OCI-LY3 (cell line): Measurements from ENCODE around the gene EYA2.
A peak's percentile ranks its signal among the peaks of the same experiment; 100 is the strongest.

Source experiments
- H2AFZ ChIP-seq: fragments of 200-600, 300-600 bp; shearing (Covaris generic); 2 replicates; pipeline ENCODE4 v1.6.0; 2014; ENCODE audit warnings: antibody characterized with exemption, low read depth, low read length
- H3K27ac ChIP-seq: fragments of 200-600, 300-600 bp; sonication (generic); 2 replicates; pipeline ENCODE4 v1.5.1; 2014; ENCODE audit warnings: mild to moderate bottlenecking, low read length, moderate library complexity, mixed read lengths
- H3K27me3 ChIP-seq: fragments of 200-600, 300-600 bp; sonication (generic); 2 replicates; pipeline ENCODE4 v1.6.1; 2014; ENCODE audit warnings: low read depth, low read length, mixed read lengths
- H3K36me3 ChIP-seq: fragments of 200-600, 300-600 bp; sonication (generic); replicated peaks from 2 replicates; pipeline ENCODE3; 2014; ENCODE audit warnings: low read depth, low read length, mixed read lengths
- H3K4me1 ChIP-seq: fragments of 300-600, 200-600 bp; sonication (generic); 2 replicates; pipeline ENCODE4 v1.6.1; 2014; ENCODE audit warnings: low read length, mixed read lengths
- H3K4me2 ChIP-seq: fragments of 200-600, 300-600 bp; sonication (generic); 2 replicates; pipeline ENCODE4 v1.6.1; 2014; ENCODE audit warnings: low read length, mixed read lengths
- H3K4me3 ChIP-seq: fragments of 300-600, 200-600 bp; sonication (generic); 2 replicates; pipeline ENCODE4 v1.5.1; 2014; ENCODE audit warnings: antibody characterized with exemption, mild to moderate bottlenecking, low read length, moderate library complexity
- H3K79me2 ChIP-seq: fragments of 300-600, 200-600 bp; shearing (Covaris generic); 2 replicates; pipeline ENCODE4 v1.6.1; 2014; ENCODE audit warnings: mild to moderate bottlenecking, low read length, mixed read lengths
- H3K9ac ChIP-seq: fragments of 300-600, 200-600 bp; shearing (Covaris generic); 2 replicates; pipeline ENCODE4 v1.6.0; 2014; ENCODE audit warnings: mild to moderate bottlenecking, low read length, moderate library complexity
- H3K9me3 ChIP-seq: fragments of 200-600, 300-600 bp; shearing (Covaris generic); 2 replicates; pipeline ENCODE4 v1.6.1; 2014; ENCODE audit warnings: low read length, mixed read lengths; ENCODE audit not compliant: insufficient read depth
- H4K20me1 ChIP-seq: fragments of 200-600, 300-600 bp; sonication (generic); 2 replicates; pipeline ENCODE4 v1.6.1; 2016; ENCODE audit warnings: low read length, mixed read lengths; ENCODE audit not compliant: insufficient read depth
- EZH2phosphoT487 ChIP-seq: fragments of 200-600 bp; shearing (Covaris generic); IDR thresholded peaks from 2 replicates; pipeline ENCODE4 v1.6.1; 2018; ENCODE audit warnings: antibody characterized with exemption, mixed run types, low read depth
- TF ChIP-seq, protein P1 (sequence below): fragments of 200-600, 300-600 bp; sonication (generic); IDR thresholded peaks from 2 replicates; pipeline ENCODE4 v1.5.1; 2014; ENCODE audit warnings: antibody characterized with exemption, low read length, low read depth

Gene EYA2

DNA sequence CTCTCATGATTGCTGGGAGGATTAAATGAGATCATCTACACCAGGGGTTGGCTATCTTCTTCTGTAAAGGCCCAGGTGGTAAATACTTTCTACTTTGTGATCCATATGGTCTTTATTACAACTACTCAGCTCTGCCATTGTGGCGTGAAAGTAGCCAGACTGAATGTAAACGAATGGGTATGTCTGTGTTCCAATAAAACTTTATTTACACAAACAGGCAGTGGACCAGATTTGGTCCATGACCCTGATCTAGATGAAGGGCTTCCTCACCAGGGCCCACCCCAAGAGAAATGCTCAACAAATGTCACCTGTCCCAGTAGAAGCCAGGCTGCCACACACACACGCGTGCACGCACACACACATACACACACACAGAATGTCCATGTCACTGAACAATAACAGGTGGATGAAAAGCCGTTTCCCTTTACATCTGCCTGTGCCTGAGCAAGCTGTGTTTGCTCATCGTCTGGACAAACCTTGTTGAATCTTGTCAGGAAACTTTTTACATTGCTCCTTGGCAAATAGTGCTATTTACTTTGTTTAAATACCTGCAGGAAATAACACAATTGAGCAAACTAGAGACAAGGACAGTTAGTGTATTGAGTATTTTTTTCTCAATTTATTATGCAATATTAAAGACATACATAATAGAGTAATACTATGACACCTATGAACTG is 114.3 kb downstream of the EYA2 start:
- H3K36me3 ChIP-seq, result no peaks in the 10 kb centered on the region

GRCh38 chr20:47009784-47010183 is 115.1 kb downstream of the EYA2 start:
- Histone ChIP-seq H3K9me3 (no peaks in the 10 kb centered on the region), H3K4me3 (no peak overlapping the region), H3K27ac (no peak overlapping the region), H3K36me3 (no peaks in the 10 kb centered on the region), H4K20me1 (no peaks in the 10 kb centered on the region), H2AFZ (no peak overlapping the region), H3K4me1 (no peaks in the 10 kb centered on the region), H3K27me3 (peaks cover 13% of the 10 kb centered on the region; the same call in 1 of the 2 replicates), H3K4me2 (no peak overlapping the region), H3K79me2 (no peaks in the 10 kb centered on the region), H3K9ac (no peak overlapping the region)
- no peak for TF ChIP-seq EZH2phosphoT487
- TF ChIP-seq, protein P1, sequence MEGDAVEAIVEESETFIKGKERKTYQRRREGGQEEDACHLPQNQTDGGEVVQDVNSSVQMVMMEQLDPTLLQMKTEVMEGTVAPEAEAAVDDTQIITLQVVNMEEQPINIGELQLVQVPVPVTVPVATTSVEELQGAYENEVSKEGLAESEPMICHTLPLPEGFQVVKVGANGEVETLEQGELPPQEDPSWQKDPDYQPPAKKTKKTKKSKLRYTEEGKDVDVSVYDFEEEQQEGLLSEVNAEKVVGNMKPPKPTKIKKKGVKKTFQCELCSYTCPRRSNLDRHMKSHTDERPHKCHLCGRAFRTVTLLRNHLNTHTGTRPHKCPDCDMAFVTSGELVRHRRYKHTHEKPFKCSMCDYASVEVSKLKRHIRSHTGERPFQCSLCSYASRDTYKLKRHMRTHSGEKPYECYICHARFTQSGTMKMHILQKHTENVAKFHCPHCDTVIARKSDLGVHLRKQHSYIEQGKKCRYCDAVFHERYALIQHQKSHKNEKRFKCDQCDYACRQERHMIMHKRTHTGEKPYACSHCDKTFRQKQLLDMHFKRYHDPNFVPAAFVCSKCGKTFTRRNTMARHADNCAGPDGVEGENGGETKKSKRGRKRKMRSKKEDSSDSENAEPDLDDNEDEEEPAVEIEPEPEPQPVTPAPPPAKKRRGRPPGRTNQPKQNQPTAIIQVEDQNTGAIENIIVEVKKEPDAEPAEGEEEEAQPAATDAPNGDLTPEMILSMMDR, result no peak

More for the DNA sequence above, 114.3 kb downstream of the EYA2 start:
- Histone ChIP-seq H3K9ac (no peak overlapping the region), H3K27ac (no peak overlapping the region), H3K27me3 (peaks cover 10% of the 10 kb centered on the region; the same call in 1 of the 2 replicates), H3K79me2 (no peaks in the 10 kb centered on the region), H4K20me1 (no peaks in the 10 kb centered on the region), H3K4me2 (no peak overlapping the region), H3K4me1 (no peaks in the 10 kb centered on the region), H3K4me3 (no peak overlapping the region), H2AFZ (no peak overlapping the region), H3K9me3 (no peaks in the 10 kb centered on the region)
- TF ChIP-seq, protein P1, result no peak
- no peak for TF ChIP-seq EZH2phosphoT487

GRCh38 chr20:47011984-47012383 is 117.3 kb downstream of the EYA2 start:
- Histone ChIP-seq H3K4me2 (no peak overlapping the region), H3K9ac (no peak overlapping the region), H3K36me3 (no peaks in the 10 kb centered on the region), H3K9me3 (no peaks in the 10 kb centered on the region), H2AFZ (no peak overlapping the region), H3K79me2 (no peaks in the 10 kb centered on the region), H3K4me1 (no peaks in the 10 kb centered on the region), H3K27me3 (peaks cover 31% of the 10 kb centered on the region; the same call in 1 of the 2 replicates), H4K20me1 (no peaks in the 10 kb centered on the region), H3K27ac (no peak overlapping the region), H3K4me3 (no peak overlapping the region)
- TF ChIP-seq, protein P1, result no peak
- no peak for TF ChIP-seq EZH2phosphoT487

- Histone ChIP-seq H3K36me3 (no peaks in the 10 kb centered on the region), H3K9me3 (no peaks in the 10 kb centered on the region), H4K20me1 (no peaks in the 10 kb centered on the region), H2AFZ (no peak overlapping the region), H3K27ac (no peak overlapping the region), H3K79me2 (no peaks in the 10 kb centered on the region), H3K4me3 (no peak overlapping the region), H3K27me3 (peaks cover 33% of the 10 kb centered on the region; the same call in 1 of the 2 replicates), H3K4me2 (no peak overlapping the region), H3K4me1 (no peaks in the 10 kb centered on the region), H3K9ac (no peak overlapping the region)
- TF ChIP-seq, protein P1, result peak; percentile 29; the same call in 1 of the 2 replicates
- no peak for TF ChIP-seq EZH2phosphoT487
These were observed 119.0 kb downstream of the EYA2 start for GRCh38 chr20:47013606-47014005.
